Mesenchymal stem cell (in vitro differentiated cells and primary cell): ENCODE results near the gene ITCH.
A peak's percentile ranks its signal among the peaks of the same experiment; 100 is the strongest.
"Not testable (repeated sequence)": the region's sequence is repeated elsewhere in the genome, so short reads cannot be mapped to it uniquely, and the experiment has no call there.

Experiments
- DNase-seq: peaks from one replicate; pipeline ENCODE4 v3.0.0-alpha.2; 2013
- H2AFZ ChIP-seq: one replicate; pipeline ENCODE4 v1.6.1; 2013; ENCODE audit warnings: low read depth, mild to moderate bottlenecking, control low read depth, inconsistent platforms, low read length, moderate library complexity
- H2AK5ac ChIP-seq: 2 replicates; pipeline ENCODE4 v1.6.1; 2013; ENCODE audit warnings: low read length, moderate library complexity, mild to moderate bottlenecking, inconsistent platforms; ENCODE audit not compliant: severe bottlenecking
- H2BK120ac ChIP-seq: one replicate; pipeline ENCODE4 v1.6.1; 2013; ENCODE audit warnings: low read depth, mild to moderate bottlenecking, inconsistent platforms, low read length, moderate library complexity
- H2BK12ac ChIP-seq, 2 experiments: one replicate each; pipeline ENCODE4 v1.6.1; 2013; ENCODE audit warnings: inconsistent platforms in 2 of 2, low read length in 2 of 2, mild to moderate bottlenecking in 2 of 2, moderate library complexity in 2 of 2, control low read depth in 1 of 2
- H2BK15ac ChIP-seq: one replicate; pipeline ENCODE4 v1.6.1; 2013; ENCODE audit warnings: mild to moderate bottlenecking, low read depth, inconsistent platforms; ENCODE audit not compliant: poor library complexity, severe bottlenecking
- H2BK5ac ChIP-seq: 2 replicates; pipeline ENCODE4 v1.6.1; 2013; ENCODE audit warnings: low read depth, mild to moderate bottlenecking, low read length, control low read depth, inconsistent platforms; ENCODE audit not compliant: poor library complexity, severe bottlenecking
- H3K14ac ChIP-seq, 2 experiments: one replicate each; pipeline ENCODE4 v1.6.1; 2013; ENCODE audit warnings: inconsistent platforms in 2 of 2, low read length in 2 of 2, control low read depth in 1 of 2, mild to moderate bottlenecking in 1 of 2, moderate library complexity in 1 of 2
- H3K18ac ChIP-seq, 2 experiments: one replicate each; pipeline ENCODE4 v1.6.1; 2013; ENCODE audit warnings: inconsistent platforms in 2 of 2, low read length in 2 of 2, control low read depth in 1 of 2, low read depth in 1 of 2, mild to moderate bottlenecking in 1 of 2
- H3K23ac ChIP-seq, 2 experiments: one replicate each; pipeline ENCODE4 v1.6.1; 2013; ENCODE audit warnings: inconsistent platforms in 2 of 2, low read length in 2 of 2, mild to moderate bottlenecking in 2 of 2, moderate library complexity in 2 of 2, control low read depth in 1 of 2
- H3K27ac ChIP-seq: 2 replicates; pipeline ENCODE4 v1.5.1; 2013; ENCODE audit warnings: mild to moderate bottlenecking, moderate library complexity, low read length, control low read depth, inconsistent platforms; ENCODE audit not compliant: poor library complexity, severe bottlenecking
- H3K27me3 ChIP-seq, 2 experiments: 2 replicates each; pipeline versions ENCODE4 v1.6.1 to v1.7.0; 2013; ENCODE audit warnings: low read length in 2 of 2, mild to moderate bottlenecking in 2 of 2, moderate library complexity in 2 of 2, control low read depth in 1 of 2, inconsistent platforms in 1 of 2; ENCODE audit not compliant: control insufficient read depth in 1 of 2, insufficient read depth in 1 of 2
- H3K36me3 ChIP-seq, 2 experiments: 2 replicates each; pipeline versions ENCODE4 v1.6.1 to v1.7.0; 2013; ENCODE audit warnings: low read length in 2 of 2, control low read depth in 1 of 2, inconsistent platforms in 1 of 2, low read depth in 1 of 2, mild to moderate bottlenecking in 1 of 2; ENCODE audit not compliant: insufficient read depth in 2 of 2, control insufficient read depth in 1 of 2
- H3K4ac ChIP-seq, 2 experiments: one replicate each; pipeline ENCODE4 v1.6.1; 2013; ENCODE audit warnings: inconsistent platforms in 2 of 2, low read length in 2 of 2, mild to moderate bottlenecking in 2 of 2, moderate library complexity in 2 of 2, control low read depth in 1 of 2, low read depth in 1 of 2
- H3K4me1 ChIP-seq: 2 replicates; pipeline ENCODE4 v1.6.1; 2013; ENCODE audit warnings: low read depth, low read length, control low read depth; ENCODE audit not compliant: control insufficient read depth, insufficient read depth
- H3K4me2 ChIP-seq: 2 replicates; pipeline ENCODE4 v1.6.1; 2013; ENCODE audit warnings: low read length, mild to moderate bottlenecking, inconsistent platforms; ENCODE audit not compliant: poor library complexity, severe bottlenecking
- H3K4me3 ChIP-seq, 2 experiments: 2 replicates each; pipeline versions ENCODE4 v1.5.1 to v1.7.0; 2013; ENCODE audit warnings: low read length in 2 of 2, mild to moderate bottlenecking in 2 of 2, control low read depth in 1 of 2, low read depth in 1 of 2; ENCODE audit not compliant: insufficient read depth in 1 of 2
- H3K79me1 ChIP-seq: replicated peaks from 2 replicates; pipeline ENCODE4 v1.6.1; 2013; ENCODE audit warnings: mild to moderate bottlenecking, control low read depth, low read length, inconsistent platforms; ENCODE audit not compliant: poor library complexity, severe bottlenecking
- H3K9ac ChIP-seq: 2 replicates; pipeline ENCODE4 v1.7.0; 2013; ENCODE audit warnings: mild to moderate bottlenecking, low read length, moderate library complexity
- H3K9me3 ChIP-seq: 2 replicates; pipeline ENCODE4 v1.7.0; 2013; ENCODE audit warnings: mild to moderate bottlenecking, low read length; ENCODE audit not compliant: control insufficient read depth
- H4K8ac ChIP-seq: one replicate; pipeline ENCODE4 v1.6.1; 2013; ENCODE audit warnings: inconsistent platforms, mild to moderate bottlenecking, low read length, moderate library complexity
- H4K91ac ChIP-seq: one replicate; pipeline ENCODE4 v1.6.1; 2013; ENCODE audit warnings: mild to moderate bottlenecking, low read length, inconsistent platforms
- WGBS: methylation state at CpG from one replicate; pipeline ENCODE4 v1.1.7; 2013; ENCODE audit warnings: mixed read lengths; 5-methylcytosine and 5-hydroxymethylcytosine counted together

ITCH gene

GRCh38 chr20:34328928-34329677, 34.0 kb upstream of the ITCH start:
- H3K14ac ChIP-seq, result no peak overlapping the region
- H3K36me3 ChIP-seq, result no peaks in the 10 kb centered on the region
- H3K4me3 ChIP-seq, result no peak overlapping the region
- no peak overlapping the region for H3K4me2 ChIP-seq
- H2AFZ ChIP-seq, result no peak overlapping the region
- no peak overlapping the region for H3K9ac ChIP-seq
- H3K23ac ChIP-seq, result no peak overlapping the region
- no peak overlapping the region for H2AK5ac ChIP-seq
- no peaks in the 10 kb centered on the region for H3K79me1 ChIP-seq
- H2BK12ac ChIP-seq, result no peak overlapping the region
- H3K4ac ChIP-seq, result no peak overlapping the region
- H3K9me3 ChIP-seq, result no peaks in the 10 kb centered on the region
- no peak overlapping the region for H2BK120ac ChIP-seq
- DNase-seq, result no peak
- whole genome bisulfite sequencing, result 91% methylated on average over 9 of the region's 9 CpGs
- no peak overlapping the region for H2BK5ac ChIP-seq
- no peaks in the 10 kb centered on the region for H3K27me3 ChIP-seq
- H3K18ac ChIP-seq, result no peak overlapping the region
- peaks cover 2% of the 10 kb centered on the region for H3K4me1 ChIP-seq
- no peak overlapping the region for H3K27ac ChIP-seq
- no peak overlapping the region for H4K91ac ChIP-seq
- H2BK15ac ChIP-seq, result no peak overlapping the region
- no peak overlapping the region for H4K8ac ChIP-seq

- not testable (repeated sequence) for H2BK120ac ChIP-seq, H3K4me1 ChIP-seq
- WGBS, result 97% methylated on average over 6 of the region's 15 CpGs
Observed at GRCh38 chr20:34330861-34331544, 32.1 kb upstream of the ITCH start.

GRCh38 chr20:34331838-34332237, 31.2 kb upstream of the ITCH start:
- Histone ChIP-seq H3K4me3 (no peak overlapping the region), H3K23ac (no peak overlapping the region), H2AK5ac (no peak overlapping the region), H3K9ac (no peak overlapping the region), H2BK15ac (no peak overlapping the region), H2BK5ac (no peak overlapping the region), H3K14ac (no peak overlapping the region), H2AFZ (no peak overlapping the region), H2BK120ac (no peak overlapping the region), H3K27ac (no peak overlapping the region), H3K4ac (no peak overlapping the region), H3K36me3 (no peaks in the 10 kb centered on the region), H3K27me3 (no peaks in the 10 kb centered on the region), H4K91ac (no peak overlapping the region), H3K79me1 (no peaks in the 10 kb centered on the region), H3K4me1 (peaks cover 2% of the 10 kb centered on the region), H2BK12ac (no peak overlapping the region), H3K18ac (no peak overlapping the region), H4K8ac (no peak overlapping the region), H3K9me3 (no peaks in the 10 kb centered on the region), H3K4me2 (no peak overlapping the region)
- no peak for DNase-seq
- WGBS, result 68% methylated on average over 6 of the region's 7 CpGs

More at GRCh38 chr20:34330861-34331544, 32.1 kb upstream of the ITCH start:
- not testable (repeated sequence) for H3K79me1 ChIP-seq, H3K23ac ChIP-seq, H3K14ac ChIP-seq, H3K27ac ChIP-seq, H3K27me3 ChIP-seq, H2AFZ ChIP-seq, H3K18ac ChIP-seq, H3K9ac ChIP-seq, H4K8ac ChIP-seq, H2AK5ac ChIP-seq, H2BK5ac ChIP-seq, H3K36me3 ChIP-seq, H3K4ac ChIP-seq, DNase-seq, H4K91ac ChIP-seq, H2BK12ac ChIP-seq, H3K4me3 ChIP-seq, H3K4me2 ChIP-seq, H3K9me3 ChIP-seq, H2BK15ac ChIP-seq

DNA sequence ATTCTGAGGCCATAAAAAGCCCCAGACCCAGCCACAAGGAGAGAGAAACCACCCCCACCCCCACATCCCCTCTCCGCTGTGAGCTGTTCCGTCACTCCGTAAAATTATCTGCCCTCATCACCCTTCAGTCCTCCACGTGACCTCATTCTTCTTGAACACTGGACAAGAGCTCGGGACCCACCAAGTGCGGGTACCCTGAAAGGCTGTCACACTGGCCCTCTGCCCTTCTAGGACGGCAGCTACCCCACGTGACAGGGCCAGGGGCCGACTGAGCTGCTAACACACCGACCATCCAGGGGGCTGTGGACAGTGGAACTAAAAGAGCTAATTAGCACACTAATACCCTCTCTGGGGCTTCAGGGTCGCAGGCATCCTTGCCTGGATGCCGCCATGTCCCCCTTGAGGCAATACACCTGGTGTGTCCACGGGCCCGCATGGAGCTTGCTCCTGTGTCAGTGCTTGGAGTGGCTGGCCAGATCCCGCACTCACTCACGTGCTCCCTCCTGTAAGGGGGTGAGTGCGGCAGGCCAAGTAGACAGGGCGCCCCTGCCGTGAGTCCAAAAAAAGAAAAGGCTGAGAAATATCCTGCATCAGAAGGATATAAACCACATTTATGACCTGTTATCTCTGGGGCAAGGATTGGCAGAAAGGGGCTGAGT, 30.7 kb upstream of the ITCH start:
- no peak overlapping the region for H2BK15ac ChIP-seq
- peak overlapping the region; percentile 3 for H2AFZ ChIP-seq
- peak overlapping the region in 1 of 2 experiments; percentile 6 for H2BK12ac ChIP-seq
- peak overlapping the region in 1 of 2 experiments; percentile 93 for H3K23ac ChIP-seq
- H2AK5ac ChIP-seq, result no peak overlapping the region
- H4K91ac ChIP-seq, result no peak overlapping the region
- H3K4ac ChIP-seq, result no peak overlapping the region
- no peaks in the 10 kb centered on the region for H3K27me3 ChIP-seq
- H3K79me1 ChIP-seq, result no peaks in the 10 kb centered on the region
- H3K9ac ChIP-seq, result no peak overlapping the region
- H3K36me3 ChIP-seq, result no peaks in the 10 kb centered on the region
- H2BK5ac ChIP-seq, result no peak overlapping the region
- no peak for DNase-seq
- H3K27ac ChIP-seq, result no peak overlapping the region
- H3K4me1 ChIP-seq, result peaks cover 2% of the 10 kb centered on the region
- H2BK120ac ChIP-seq, result no peak overlapping the region
- 64% methylated on average over 17 of the region's 19 CpGs for WGBS
- no peak overlapping the region for H4K8ac ChIP-seq
- H3K4me2 ChIP-seq, result no peak overlapping the region
- H3K4me3 ChIP-seq, result no peak overlapping the region
- no peak overlapping the region for H3K18ac ChIP-seq
- H3K9me3 ChIP-seq, result no peaks in the 10 kb centered on the region
- H3K14ac ChIP-seq, result peak overlapping the region in 1 of 2 experiments; percentile 28
